PFSK-1 (cell line): ENCODE results near the gene SLC6A11.

Source experiments
- FOXP2 ChIP-seq: optimal IDR thresholded peaks from 2 replicates; pipeline ENCODE3; 2011; ENCODE audit warnings: borderline replicate concordance, control low read depth, inconsistent platforms; ENCODE audit not compliant: insufficient read depth; ENCODE audit errors: extremely low read length, extremely low read depth
- POLR2AphosphoS5 ChIP-seq: IDR thresholded peaks from 2 replicates; pipeline ENCODE4 v1.6.1; 2012; ENCODE audit warnings: low read depth, mild to moderate bottlenecking, control low read depth, low read length, moderate library complexity
- REST ChIP-seq, 2 experiments: IDR thresholded peaks; 2 replicates each; pipeline versions ENCODE4 v1.6.1 to v1.8.0; 2011 to 2012; ENCODE audit warnings: low read depth in 2 of 2, low read length in 2 of 2, control low read depth in 1 of 2, inconsistent platforms in 1 of 2, mild to moderate bottlenecking in 1 of 2, moderate library complexity in 1 of 2; ENCODE audit not compliant: insufficient read depth in 1 of 2

GRCh38 chr3:10823516-10823818, 7.4 kb downstream of the SLC6A11 start:
- TF ChIP-seq POLR2AphosphoS5: no peak
- TF ChIP-seq REST (IDR thresholded peaks at IDR 0.05; ENCODE audit: insufficient read depth in 1 of 2, low read depth in 2 of 2, low read length in 2 of 2): no peak
- TF ChIP-seq FOXP2: no peak
